HG03432 (cell line): ENCODE measurements around the gene BABAM2.
"Not testable (repeated sequence)": the region's sequence is repeated elsewhere in the genome, so short reads cannot be mapped to it uniquely, and the experiment has no call there.

Source experiments
- ATAC-seq: cut with Tn5 transposase; IDR thresholded peaks from one replicate; pipeline ENCODE4 v1.9.1; 2021; ENCODE audit warnings: mild to moderate bottlenecking, moderate library complexity; ENCODE audit not compliant: unreplicated experiment

The BABAM2 gene

DNA sequence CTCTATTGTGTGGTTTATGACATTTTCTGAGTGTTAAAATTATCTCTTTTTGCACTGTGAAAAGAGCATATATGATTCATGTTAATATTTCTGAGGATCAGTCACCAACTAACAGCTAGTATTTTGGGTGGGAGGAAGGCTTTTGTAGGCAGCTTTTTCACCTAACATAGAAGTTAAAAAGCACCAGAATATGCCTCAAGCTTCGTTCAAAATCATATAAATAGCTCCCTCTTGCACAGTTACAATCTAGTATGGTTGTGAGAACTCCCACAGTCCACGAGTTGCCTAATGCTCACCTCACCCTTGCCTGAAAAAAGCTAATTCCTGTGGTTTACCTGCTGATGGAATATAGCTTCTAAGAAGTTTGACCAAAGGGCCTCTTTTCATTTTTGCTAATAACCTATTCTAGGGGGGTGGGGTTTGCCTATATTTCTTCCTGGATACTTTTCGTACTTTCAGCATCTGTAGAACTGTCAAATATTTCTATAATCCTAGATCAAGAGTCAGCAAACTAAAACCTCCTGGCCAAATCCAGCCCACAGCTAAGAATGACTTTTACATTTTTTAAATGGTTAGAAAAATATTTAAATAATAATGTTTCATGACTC is 335.0 kb downstream of the BABAM2 start:
- ATAC-seq, result no peak

DNA sequence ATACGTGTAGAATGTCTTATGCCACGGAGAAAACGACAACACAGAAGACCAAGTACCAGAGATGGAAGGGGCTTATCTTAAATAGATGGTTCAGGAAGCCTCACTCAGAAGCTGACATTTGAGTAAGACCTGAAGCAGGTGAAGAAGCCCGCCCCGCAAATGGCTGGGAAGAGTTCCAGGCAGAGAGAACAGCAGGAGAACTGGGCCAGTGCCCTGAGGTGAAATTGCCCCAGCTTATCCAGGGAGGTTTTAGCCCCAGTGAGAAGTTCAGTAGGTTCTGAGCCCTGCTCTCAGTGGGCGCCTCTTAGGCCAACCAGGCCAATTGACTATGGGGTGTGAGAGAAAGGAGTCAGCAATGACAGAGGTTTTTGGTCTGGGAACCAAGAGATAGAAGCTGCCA is 336.0 kb downstream of the BABAM2 start:
- no peak for ATAC-seq

DNA sequence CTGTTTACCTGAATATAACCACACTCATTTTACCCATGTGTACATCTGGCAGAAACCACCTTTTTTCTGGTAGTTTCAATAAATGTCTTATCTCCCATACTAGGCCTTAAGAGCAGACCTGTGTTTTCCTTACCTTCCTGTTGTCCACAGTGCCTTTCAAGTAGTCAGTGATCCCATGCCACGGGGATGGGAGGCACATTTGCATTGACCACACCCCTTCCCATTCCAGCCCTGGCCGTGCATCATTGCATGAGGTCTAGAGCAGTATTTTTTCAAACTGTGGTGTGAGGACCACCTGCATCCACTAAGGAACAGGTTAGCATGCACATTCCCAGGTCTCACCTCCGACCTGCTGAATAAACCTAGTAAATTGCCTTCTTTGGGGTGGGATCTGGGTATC is 337.0 kb downstream of the BABAM2 start:
- ATAC-seq, result no peak

DNA sequence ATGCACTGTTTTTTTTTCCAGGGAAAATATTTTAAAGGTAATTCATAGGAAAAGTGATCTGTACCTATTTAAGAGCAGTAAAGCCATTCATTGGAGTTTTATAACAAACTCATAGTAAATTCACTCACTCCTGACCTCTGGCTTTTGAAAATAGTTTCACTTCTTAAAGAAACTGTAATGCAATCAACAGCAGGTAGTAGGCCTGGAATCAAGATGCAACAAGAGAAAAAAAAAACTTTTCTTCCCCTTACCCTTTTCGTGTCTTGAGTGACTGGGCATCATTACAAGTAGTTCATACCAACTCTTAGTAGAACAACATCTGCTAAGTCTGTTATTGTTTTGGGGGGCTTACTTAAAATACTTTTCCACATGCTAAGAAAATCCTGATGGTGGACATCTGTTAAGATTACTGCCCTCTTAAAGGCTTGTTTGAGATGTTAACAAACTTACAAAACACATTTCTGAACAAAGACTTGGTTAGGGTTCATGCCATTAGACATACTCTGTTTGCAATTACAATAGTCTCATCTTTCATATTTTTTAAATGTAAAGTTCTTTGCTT is 338.0 kb downstream of the BABAM2 start:
- ATAC-seq, result no peak

DNA sequence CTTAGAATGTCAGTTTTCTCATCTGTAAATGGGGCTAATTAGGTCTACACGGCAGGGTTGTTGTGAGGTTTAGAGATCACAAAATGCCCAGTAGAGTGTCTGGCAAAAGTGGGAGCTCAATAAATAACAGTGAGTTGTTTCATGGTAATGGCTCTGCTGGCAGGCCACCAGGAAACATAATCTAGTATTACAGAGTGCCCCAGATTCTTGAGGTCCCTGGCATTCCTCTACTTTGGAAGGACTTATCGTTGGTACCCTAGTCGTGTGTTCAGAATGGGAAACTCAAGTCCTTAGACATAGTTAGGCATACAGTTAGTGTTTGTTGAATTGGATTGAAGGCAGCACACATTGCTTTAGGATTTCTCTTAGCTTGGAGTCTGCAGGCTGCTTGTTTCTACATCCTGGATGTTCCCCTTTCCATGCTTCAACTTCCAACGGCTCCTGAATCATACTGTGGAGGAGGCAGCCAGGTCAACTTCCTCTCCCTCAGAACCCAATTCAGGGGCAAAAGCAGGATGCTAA is 340.6 kb downstream of the BABAM2 start:
- no peak for ATAC-seq

DNA sequence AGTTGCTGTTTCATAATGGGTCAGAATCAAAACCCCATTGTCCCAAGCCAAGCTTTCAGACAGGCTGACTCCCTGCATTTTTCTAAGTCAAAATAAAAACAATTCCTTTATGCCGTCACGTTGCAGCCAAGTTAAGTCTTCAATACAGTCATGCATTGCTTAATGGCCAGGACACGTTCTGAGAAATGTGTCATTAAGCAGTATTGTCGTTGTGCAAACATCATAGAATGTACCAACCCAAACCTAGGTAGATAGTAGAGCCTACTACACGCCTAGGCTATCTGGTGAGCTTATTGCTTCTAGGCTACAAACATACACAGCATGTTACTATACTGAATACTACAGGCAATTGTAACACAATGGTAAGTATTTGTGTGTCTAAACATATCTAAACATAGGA is 341.8 kb downstream of the BABAM2 start:
- no peak for ATAC-seq

DNA sequence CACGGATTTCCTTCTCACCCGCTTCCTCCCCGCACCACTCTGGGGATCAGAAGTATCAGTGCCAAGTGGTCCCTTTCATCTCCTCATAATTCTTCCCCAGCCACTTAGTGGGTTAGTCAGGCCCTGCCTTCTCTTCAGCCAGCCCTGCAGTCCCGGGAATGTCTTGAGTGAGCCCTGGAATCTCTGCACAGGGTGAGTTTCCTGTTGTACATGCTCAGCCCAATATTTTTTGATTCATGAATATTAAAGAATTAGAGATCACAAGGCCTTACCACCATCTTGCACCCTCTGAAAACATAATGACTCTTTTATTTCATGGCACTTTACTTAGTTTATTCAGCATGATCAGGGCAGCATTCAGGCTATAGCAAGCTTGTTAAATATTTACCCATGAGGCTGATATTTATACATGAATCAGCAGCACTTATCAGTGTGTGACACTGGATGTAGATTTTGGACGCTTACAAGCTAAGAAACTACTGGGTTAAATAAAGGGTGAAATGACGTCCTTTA is 342.7 kb downstream of the BABAM2 start:
- no peak for ATAC-seq

DNA sequence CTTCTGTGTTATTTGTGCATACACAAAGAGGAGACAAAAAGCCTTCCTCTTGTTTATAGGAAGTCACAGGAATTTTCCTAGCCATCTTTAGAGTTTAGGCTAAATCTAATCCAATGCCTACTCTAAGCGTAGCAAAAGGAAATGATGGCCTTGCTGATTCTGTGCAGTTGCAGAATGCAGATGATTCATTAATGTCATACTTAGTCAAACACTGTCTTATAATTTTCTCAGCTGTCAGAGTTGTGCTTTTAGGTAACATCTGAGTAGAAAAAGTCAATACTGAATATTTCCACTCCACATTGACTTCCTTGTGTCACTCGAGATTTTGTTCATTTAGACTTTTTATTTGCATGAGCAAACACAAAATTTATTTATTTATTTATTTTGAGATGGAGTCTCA is 344.3 kb downstream of the BABAM2 start:
- ATAC-seq, result no peak

DNA sequence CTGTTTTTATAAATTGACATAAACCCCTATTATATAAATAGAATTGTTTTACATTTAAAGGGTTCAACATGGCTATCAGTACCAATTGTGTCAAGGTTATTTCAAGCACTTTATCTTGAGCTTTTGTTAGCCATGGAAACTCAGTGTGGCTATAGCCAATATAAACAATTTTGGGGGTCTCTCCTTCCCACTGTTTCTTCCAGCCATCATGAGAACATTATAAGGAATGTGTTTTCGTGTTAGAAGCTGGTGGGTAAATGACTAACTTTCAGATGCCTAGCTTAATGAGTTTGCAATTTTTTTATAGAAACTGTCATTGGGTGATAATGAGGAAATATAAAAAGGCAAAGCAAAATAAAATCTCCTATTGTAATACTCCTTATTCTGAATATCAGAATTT is 348.7 kb downstream of the BABAM2 start:
- no peak for ATAC-seq

DNA sequence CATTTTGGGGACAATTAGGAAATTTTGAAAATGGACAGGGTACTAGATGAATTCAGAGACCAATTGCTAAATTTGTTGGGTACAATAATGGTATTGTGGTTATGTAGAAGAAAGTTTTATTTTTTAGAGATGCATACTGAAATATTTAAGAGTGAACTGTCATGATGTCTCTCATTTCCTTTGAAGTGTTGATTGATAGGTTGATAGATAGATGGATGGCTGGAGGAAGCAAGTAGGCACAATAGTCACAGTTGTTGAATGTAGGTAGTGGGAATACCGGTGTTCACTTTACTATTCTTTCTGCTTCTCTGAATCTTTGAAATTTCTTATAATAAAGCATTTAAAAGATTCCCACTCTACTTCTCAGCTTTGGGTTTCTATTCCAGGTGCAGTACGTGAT is 350.4 kb downstream of the BABAM2 start:
- no peak for ATAC-seq

DNA sequence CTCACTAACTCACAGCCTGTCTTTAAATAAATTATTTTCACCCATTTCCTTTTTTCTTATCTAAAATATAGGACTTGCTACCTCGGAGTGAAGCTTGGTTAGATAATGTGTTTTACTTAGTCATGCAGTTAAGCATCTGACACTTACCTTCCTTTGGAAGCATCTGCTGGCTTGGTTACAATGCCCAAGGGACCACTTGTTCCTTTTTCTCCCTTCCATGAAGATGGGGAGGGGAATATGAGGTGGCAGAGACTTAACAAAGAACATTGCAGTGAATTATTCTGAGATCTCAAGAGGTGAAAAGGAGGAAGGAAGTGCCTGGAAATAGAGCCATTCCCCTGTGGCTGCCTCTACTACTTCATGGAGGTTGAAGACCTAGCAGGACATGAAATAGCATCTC is 356.8 kb downstream of the BABAM2 start:
- ATAC-seq, result no peak

DNA sequence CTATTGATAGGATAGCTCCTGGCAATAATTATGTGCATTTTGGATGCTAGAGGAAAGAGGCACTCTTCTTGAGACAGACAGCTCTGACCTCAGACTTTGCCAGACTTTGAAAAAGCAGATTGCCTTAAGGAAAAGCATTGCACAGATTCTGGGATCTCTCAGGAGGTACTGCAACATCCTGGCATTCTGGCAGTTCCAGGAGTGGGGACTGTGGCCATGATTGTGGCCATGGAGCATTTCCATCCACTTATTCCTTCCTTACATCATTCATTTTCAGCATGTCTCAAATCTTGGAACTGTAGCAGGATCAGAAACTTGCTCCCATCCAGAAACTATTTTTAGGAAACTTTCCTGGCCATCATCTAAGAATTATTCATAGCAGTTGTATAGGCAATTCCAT is 357.2 kb downstream of the BABAM2 start:
- ATAC-seq, result no peak

DNA sequence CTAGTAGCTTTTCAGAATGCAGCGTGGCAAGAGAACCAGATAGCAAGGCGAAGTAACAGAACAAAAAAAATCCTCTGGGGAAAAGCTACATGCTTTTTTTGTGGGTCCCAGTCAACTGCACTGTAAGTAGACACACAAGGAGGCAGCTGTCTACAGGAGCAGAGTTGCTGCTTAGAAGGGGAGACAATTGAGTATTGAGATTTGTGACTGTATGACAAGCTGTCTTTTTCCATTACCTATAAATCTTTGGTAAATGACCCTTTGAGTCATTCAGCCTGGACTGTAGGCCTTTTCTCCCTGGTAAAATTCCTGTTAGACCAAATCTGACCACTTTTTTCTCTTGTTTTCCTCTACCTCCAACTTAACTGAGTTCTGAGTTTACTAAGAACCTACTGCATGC is 358.0 kb downstream of the BABAM2 start:
- no peak for ATAC-seq

DNA sequence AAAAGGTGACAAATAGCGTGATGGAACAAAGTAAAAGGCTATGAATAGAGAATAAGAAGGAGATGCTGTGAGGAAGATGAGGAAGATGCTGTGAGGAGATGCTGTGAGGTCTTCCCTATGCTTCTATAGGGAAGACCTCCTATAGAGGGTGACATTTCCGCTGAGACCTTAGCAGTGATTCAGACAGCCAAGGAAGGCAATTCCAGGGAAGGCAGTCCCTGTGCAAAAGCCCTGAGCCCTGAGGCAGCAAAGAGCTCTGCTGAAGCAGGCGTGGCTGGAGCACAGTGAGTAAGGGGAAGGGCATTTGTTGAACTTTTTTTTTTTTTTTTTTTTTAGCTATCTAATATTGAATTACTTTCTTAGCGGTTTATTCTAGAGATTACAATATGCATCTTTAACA is 359.5 kb downstream of the BABAM2 start:
- ATAC-seq, result no peak

DNA sequence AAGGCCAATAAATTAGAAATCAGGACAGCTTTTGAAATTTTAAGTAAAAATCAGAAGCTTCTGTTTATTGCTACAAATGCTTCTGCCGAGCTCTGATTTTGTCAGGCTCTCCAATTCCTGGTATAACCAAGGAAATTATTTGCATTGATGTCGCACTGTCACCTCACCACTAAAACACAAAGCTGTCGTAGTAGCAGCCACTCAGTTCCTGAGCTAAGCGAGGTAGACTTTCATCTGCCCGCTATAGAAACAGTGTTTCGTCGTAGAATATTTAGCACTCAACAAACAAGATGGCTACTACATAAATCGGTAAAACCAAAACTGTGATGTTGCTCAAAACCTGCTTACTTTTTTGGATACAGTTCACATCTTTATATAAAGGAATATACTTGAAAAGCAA is 360.8 kb downstream of the BABAM2 start:
- no peak for ATAC-seq

DNA sequence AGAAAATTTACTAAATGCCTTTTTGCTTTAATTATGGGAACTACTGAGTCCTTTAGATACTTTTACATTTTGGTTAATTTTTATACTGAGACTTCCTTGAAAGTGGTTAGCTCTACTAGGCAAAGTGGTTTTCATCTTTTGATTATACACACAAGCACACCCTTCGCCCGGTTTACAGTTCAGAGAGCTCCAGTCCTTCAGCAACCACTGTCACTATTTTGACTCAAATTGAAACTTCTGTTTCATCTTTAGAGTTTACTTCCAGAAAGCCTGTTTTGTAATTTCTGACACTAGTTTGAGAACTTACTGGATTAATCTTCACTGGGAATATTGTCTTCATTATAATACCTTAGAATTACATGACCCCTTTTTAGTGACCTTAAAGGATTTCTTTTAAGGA is 361.8 kb downstream of the BABAM2 start:
- peak; percentile 91 for ATAC-seq

DNA sequence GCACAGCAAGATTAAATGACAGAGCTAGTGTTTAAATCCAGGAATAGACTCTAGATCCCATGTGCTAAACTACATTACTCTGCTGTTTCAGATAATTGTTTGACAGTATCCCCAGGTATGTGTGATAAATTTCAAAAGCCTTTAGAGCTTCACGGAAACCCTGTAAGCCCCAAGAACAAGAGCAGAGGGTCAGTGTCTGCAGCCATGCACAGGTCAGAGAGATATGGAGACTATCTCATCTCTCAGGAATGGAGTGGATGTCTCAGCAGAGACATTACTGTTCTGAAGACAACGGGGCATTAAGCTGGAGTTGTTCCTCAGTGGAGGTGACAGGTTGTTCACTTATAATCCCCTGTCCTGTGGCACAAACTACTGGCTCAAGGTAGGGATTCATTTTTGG is 363.0 kb downstream of the BABAM2 start:
- ATAC-seq, result no peak

DNA sequence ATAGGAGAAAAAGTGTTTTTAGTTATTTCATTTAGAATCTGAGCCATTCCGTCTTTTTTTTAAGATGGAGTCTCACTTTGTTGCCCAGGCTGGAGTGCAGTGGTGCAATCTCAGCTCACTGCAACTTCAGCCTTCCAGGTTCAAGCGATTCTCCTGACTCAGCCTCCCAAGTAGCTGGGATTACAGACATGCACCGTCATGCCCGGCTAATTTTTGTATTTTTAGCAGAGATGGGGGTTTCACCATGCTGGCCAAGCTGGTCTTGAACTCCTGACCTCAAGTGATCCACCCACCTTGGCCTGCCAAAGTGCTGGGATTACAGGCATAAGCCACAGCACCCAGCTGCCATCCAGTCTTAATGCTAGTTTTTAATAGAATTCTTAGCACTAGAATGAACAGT is 364.7 kb downstream of the BABAM2 start:
- not testable (repeated sequence) for ATAC-seq

DNA sequence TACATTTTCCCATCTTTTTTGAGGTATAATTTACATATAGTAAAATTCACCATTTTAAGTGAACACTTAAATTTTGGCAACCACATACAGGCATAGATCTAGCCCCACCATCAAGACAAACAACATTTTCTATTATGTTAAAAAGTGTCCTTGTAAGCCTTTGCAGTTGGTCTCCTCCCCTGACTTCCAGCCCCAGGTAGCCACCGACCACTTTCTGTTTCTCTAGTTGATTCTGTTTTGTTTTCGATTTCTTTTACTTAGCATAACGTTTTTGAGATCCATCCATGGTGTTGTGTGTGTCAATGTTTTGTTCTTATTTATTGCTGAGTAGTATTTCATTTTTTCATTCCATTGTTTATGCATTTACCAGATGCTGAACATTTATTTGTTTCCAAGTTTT is 366.7 kb downstream of the BABAM2 start:
- no peak for ATAC-seq

DNA sequence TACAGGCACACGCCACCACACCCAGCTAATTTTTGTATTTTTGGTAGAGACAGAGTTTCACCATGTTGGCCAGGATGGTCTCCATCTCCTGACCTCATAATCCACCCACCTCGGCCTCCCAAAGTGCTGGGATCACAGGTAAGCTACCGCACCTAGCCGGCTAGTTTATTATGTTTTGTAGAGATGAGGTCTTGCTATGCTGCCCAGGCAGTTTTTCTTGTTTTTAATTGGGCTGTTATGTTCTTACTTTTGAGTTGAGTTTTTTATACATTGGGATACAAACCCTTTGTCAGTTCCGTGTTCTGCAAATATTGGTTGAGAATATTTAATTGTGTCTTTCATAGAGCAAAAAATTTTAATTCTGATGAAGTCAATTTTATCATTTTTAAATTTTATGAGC is 368.7 kb downstream of the BABAM2 start:
- ATAC-seq, result not testable (repeated sequence)

DNA sequence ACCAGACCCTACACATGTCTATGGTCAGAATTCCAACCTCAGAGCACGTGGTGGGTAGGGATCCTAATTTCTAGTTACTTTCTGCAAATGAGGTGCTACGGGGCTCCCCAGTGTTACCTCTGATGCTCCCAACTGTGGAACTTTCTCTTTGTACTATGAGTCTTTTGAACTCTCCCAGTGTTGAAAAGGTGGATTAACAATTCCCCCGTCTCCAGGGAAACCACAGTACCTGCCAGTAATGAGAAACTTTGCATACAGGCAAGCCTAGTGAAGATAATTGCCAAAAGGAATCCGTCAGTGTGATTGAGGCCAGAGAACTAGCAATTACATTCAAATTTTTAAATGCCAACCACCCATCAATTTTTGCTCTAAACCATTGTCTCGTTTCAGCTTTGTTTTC is 373.2 kb downstream of the BABAM2 start:
- no peak for ATAC-seq

DNA sequence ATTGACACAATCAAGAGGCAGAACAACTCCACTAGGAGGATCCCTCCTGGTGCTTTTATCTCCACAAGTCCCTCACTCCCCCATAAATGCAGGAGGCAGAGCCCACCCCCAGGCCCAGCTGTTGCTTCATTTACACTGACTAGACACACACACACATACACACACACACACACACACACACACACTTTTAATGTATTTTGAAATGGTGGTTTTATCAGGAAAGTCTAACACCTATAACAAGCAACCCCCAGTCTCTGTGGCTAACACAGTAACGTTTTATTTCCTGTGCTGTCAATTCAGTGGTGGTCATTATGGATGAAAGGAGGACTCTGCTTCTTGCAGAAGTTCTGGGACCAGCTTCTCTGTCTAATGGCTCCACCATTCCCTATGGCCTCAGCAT is 376.8 kb downstream of the BABAM2 start:
- no peak for ATAC-seq

DNA sequence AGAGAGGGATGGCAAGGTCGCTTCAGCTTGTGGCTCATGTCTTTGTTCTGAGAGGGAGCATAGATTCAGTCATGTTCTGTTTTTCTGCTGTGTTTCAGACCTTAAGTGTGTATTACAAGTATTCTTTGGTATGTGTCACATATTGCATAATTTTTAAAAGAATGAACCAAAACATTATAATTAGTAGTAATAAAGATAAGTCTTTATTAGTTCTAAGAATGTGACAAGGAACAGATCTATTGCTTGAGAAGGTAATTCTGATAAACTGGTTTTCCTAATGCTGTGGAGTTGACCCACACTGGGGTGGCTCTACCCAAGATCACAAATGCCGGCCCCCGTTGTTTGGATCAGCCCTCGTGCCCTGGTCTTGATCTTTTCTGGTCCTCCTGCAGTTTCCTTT is 377.9 kb downstream of the BABAM2 start:
- no peak for ATAC-seq
